HG02885 (cell line): ENCODE measurements around the gene SLC38A7.
"Not testable (repeated sequence)": the region's sequence is repeated elsewhere in the genome, so short reads cannot be mapped to it uniquely, and the experiment has no call there.

Source experiments
- ATAC-seq: cut with Tn5 transposase; IDR thresholded peaks from one replicate; pipeline ENCODE4 v1.9.1; 2021; ENCODE audit warnings: mild to moderate bottlenecking; ENCODE audit not compliant: unreplicated experiment, poor library complexity

The SLC38A7 gene, protein sequence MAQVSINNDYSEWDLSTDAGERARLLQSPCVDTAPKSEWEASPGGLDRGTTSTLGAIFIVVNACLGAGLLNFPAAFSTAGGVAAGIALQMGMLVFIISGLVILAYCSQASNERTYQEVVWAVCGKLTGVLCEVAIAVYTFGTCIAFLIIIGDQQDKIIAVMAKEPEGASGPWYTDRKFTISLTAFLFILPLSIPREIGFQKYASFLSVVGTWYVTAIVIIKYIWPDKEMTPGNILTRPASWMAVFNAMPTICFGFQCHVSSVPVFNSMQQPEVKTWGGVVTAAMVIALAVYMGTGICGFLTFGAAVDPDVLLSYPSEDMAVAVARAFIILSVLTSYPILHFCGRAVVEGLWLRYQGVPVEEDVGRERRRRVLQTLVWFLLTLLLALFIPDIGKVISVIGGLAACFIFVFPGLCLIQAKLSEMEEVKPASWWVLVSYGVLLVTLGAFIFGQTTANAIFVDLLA

DNA sequence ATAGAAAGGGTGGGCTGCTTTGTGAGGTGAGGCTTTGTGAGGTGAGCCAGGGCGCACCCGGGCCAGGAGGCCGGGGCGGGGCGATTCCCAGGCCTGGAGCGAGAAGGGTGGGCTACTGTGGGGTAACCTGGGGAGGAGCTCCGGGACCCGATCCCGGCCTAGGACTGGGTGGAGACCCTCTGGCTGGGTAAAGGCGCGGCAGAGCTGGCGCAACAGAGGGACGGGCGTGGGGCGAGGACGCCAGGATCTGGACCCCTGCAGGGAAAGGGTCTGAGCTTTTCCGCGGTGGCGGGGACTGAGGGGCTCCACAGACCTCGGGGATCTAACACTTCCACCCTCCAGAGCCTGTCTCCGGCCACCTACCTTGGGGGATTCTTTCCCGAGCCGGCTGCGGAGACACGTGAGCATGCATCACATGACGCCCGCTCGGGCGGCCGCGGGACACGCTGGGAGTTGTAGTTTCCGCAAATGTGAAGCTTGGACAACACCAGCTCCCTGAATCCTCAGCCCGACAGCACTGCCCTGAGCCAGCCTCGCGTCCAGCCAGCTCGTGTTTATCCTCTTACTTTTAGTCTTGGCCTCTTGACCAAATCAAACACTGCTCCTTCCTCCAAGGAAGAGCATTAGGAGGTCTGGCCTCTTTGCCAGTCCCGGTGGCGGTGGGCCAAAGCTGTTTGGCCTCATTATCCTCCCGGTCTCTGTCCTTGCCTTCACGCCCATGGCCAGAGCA, at the start of gene SLC38A7:
Gene SLC38A7 (minus strand): TSS at position 417 of the 730 bp plus-strand sequence. CDS start 4,644 bp downstream, outside the sequence.
- peak; percentile 100 for ATAC-seq

DNA sequence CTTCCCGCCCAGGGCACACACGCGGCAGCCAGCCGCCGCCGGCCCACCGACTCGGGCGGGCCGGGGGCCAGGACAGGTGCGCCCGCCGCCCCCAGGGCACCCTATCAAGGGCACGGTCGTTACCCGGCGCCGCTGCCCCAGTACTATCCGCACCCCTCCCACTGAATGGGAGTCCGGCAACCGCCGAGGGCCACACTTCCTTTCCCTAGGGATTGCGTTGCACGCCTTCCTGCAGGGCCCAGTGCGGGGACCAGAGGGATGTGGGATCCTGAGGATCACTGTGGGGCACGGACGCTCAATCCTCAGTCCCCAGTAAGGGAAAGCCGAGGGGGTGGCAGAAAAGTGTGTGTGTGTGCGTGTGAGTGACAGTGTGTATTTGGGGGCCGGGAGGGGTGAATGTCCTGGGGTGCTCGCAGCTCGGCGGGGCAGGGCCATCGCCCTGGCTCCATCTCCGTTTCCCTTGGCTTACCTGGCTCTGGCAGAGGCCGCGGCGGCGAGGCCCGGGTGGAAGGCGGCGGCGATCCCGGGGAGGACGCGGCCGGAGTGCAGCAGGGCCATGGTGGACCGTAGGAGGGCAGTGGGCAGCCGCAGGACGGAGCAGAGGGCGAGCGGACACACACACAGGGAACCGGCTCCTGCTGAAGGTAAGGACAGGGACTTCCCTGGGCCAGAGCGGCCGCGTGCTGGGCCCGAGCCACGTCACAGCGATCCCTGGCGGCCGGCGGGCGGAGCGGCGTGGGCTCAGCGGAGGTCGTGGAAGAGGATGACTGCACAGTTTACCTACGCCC, 49.3 kb upstream of the SLC38A7 start, which contains the start of gene GOT2:
Gene GOT2 (minus strand): TSS at position 646 of the 788 bp plus-strand sequence. CDS start 88 bp downstream, at position 558.
- ATAC-seq = peak; percentile 95

DNA sequence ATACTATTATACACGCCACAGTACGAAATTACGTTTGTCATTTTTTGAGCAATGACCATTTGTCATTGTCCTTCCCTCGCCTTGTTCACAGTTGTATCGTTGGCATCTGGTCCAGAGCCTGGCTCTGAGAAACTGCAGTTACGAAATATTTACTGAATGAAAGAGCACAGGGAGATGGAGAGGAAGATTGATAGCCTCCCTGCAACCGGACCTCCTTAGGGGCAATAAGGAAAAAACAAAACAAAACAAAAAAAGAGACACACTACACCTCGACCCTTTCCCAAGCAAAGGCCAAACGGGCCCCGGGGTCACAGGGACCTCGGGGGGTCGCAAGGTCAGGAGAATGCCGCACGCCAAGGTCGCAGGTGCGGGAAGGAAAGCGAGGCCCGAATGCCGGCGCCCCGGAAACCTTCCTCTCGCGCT, 48.7 kb upstream of the SLC38A7 start:
- no peak for ATAC-seq

DNA sequence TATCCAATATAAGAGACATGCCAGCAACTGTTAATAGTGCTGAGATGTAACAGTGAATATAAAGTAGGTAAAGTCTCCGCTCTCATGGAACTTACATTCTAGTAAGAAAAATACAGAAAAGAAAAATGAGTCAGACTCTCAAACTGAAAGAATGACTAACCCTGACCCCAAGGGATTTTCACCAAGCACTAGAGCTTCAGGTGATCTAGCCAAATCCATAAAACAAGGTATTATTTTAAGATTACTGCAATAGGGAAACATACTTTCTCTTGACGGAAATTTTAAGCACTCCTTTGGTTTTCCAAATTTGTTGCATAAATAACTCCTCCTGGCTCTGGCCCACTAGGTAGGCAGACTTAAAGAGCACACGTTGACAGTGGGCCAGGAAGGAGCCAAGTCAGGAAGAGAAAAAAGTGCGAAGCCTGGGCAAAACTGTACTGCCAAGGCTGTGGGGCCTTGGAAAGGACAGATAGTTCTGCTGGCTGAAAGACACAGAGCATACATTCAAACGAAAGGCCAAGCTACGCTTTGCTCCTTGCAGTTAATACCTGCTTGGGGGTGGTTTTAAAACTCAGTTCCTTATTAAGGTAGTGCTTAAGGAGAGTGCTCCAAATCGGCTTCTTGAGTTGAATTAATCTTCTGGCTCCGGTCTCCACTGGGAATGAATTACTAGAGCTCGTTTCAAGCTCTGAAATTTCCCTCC, 48.1 kb upstream of the SLC38A7 start:
- ATAC-seq = peak; percentile 41

DNA sequence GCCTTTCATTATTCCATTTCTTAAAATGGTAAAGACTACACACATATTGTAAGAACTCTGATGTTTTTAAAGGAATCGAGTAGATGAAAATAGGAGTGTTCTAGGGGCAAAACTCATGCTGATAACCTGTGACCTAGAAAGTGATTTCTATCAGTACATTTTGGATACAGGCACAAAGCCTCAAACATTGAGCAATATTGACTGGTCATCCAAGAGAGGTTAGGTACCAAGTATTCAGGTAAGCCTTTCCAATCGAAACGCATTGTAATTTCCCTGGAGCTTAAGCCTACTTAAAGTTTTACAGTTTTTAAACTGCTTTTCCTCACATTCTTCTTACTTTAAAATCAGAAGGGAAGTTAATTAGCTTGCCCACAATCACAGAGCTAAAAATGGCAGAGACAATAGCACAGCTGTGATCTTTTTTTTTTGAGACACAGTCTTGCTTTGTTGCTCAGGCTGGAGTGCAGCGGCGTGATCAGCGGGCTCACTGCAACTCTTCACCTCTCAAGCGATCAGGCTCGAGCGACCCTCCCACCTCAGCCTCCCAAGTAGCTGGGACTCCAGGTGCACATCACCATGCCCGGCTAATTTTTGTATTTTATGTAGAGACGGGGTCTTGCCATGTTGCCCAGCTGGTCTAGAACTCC, 46.3 kb upstream of the SLC38A7 start:
- ATAC-seq = no peak

DNA sequence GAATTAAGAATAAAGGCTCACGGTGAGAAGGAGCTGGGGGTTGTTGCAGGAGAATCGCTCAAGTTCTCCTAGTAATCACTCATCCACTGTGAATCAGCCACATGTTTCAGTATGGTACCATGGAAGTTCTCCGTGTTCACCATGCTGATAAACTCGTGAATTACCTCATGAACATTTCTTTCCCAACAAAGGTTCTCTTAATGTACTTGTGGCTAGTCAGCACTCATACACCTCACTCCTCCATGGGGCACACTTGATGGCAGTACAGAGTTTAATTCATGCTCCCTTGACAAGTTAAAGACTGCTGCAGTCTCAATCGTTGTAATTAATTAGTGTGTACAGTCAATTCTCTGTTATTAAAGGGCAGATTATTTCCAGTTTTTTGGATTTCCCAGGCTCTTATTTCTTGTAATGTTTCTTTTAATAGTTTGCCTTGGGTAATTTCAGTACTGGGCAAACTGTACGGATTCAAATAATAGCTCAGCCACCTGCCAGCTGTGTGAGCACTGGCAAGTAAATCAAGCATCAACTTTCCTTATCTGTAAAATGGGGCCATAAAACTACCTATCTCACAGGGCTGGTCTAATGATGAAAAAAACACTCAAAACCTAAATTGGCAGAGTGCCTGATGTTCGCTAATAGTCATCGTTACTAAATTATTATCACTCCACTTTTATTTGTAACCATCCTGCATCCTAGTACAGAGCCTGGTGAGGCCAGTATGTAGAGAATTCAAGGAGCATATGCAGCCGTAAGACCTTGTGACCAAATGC, 43.4 kb upstream of the SLC38A7 start:
- no peak for ATAC-seq

DNA sequence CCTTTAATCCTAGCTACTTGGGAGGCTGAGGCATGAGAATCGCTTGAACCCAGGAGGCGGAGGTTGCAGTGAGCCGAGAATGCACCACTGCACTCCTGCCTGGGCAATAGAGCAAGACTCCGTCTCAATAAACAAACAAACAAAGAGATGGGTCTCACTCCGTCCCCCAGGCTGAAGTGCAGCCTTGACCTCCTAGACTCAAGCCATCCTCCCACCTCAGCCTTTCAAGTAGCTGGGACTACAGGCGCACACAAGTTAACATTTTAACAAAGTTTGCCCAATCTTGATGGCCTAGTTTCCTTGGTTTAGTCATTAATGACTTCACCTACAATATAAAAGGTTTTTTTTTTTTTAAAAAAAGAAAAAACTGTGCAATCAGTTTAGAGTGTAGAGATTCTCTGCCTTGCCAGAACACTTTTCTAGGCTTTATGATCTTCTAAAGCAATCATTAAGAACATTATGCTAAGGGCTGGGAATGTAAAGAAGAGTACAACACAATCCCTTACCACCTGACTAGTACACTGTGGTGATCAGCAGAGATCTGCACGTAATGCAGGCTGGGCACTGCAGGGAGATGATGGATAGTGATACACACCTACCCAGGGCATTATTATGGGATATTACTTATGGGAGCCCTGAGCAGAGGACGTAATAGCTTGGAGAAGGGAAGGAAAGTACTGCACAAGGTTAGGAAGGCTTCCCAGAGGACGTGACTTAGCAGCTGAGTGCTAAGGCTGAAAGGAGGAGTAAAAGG, 42.6 kb upstream of the SLC38A7 start:
- ATAC-seq = no peak

DNA sequence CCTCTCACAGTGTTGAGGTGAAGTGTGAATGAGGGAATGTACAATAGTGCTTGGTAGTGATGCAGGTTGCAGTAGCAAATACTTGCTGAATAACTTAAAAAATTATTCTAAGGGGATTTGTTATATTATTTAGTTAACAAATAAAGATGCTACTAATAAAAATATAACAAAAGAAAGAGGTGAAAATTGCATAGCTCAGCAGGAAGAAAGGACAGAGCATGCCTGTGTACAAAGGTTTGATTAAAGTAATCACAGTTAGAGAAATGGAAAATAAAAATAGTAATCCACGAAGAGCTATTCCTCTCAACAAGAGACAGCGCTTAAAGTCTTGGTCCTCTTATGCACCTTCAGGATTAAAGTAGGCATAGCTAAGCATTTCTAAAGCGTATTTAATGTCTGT, 38.5 kb upstream of the SLC38A7 start:
- ATAC-seq = no peak

DNA sequence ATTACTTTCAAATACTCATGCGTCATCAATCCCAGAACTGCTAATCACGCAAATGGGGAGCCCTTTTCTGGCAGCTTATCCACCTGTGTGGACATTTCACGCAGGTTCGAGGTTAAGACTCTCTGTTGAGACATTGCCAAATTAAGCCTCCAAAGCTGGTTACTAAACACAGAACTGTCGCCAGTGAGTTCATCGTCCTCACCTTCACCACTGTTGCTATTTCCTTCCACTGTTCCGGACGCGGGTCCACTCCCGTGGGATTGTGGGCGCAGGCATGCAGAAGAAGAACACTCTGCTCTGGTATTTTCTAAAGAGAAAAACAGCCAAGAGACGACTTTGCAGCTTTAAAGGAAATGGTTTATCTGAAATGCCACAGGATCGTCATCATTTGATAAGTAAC, 33.4 kb upstream of the SLC38A7 start:
- ATAC-seq = no peak

DNA sequence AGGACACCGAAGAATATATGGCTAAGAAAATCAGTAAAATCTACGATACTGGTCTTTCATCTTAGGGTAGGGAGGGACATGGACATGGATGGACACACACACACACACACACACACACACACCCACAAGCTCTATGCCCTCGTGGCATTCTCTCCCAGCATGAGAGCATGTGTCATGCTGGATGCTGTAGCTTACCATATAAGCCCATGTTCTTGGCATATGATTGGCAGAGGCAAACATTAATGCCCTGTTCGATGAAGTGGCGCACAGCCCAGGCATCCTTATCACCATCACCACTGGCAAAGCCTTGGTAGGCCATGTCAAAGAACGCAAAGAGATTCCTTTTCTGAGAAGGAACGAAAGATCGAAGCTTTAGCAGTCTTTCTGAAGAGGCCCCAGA, 31.9 kb upstream of the SLC38A7 start:
- ATAC-seq = no peak

DNA sequence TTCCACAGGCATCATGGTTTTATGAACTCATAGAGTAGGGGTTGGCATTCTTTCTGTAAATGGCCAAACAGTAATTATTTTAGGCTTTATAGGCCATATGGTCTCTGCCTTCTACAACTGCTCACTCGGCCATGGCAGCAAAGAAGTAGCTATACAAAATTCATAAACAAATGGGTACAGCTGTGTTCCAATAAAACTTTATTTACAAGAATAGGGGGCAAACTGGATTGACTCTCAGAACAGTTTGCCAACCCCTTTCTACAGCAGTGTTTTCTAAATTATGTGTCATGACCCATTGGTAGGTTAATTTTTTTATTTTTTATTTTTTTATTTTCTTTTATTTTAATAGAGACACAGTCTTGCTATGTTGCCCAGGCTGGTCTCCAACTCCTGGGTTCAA, 29.2 kb upstream of the SLC38A7 start:
- ATAC-seq = no peak

DNA sequence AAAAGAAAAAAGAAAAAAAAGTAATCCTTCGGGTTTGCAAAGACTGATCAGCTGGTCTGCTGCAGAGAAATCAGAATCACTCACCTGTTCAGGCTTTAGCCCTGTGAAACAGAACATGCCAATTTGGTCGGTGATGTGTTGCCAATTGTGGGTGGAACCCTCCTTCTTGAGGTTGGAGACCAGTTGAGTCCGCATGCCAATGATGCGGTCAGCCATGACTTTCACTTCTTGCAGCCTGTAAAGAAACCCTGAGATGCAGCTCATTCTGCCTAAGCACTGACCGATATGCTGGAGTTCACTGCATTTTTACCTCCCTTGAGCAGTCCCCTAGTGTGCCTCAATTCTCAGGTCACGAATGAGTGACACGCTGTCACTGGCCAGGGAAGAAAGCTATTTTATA, 24.8 kb upstream of the SLC38A7 start:
- ATAC-seq = no peak

DNA sequence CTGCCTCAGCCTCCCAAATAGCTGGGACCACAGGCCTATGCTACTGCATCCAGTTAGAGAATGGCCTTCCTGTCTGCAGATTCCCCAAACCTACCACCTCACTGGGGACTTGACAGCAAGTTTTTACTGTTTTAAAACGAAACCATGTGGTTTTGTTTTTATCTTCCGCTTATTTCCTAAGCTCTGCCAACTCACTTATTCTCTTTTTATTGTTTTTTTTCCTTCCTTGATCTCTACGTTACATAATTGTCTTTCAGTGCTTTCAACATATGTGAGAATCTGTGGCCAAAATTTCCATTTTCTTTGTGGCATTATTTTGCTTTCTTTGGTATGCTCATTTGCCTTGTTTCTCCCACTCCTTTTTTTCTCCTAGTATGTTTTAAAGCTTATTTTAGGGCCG, 14.6 kb upstream of the SLC38A7 start:
- ATAC-seq = peak; percentile 47

DNA sequence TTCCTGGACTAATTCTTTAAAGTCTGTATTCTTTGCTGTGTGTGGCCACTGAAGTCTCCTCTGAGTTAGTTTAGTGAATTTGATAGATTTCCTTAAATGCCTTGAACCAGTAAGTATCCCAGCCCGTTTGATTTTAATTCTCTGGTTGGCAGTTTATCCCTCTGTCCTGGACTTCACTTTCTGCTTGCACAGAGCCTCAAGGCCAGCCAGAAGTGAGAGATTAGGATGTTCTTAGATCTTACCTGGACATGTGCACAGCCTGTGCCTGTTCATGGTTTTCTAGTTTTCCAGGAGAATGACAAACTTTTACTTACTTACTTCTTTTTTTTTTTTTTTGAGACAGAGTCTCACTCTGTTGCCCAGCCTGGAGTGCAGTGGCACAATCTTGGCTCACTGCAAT, 10.8 kb upstream of the SLC38A7 start:
- no peak for ATAC-seq

DNA sequence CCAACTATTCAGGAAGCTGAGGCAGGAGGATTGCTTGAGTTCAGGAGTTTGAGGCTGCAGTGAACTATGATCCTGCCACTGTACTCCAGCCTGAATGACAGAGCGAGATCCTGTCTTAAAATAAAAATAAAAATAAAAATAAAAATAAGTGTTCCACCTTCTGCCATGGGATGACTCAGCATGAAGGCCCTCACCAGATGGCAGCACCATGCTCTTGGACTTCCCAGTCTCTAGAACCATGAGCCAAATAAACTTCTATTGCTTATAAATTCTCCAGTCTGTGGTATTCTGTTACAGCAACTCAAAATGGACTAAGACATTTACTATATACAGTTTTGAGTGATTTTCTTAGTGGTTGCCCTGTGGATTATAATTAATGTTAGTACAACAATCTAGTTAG, 7.9 kb upstream of the SLC38A7 start:
- no peak for ATAC-seq

DNA sequence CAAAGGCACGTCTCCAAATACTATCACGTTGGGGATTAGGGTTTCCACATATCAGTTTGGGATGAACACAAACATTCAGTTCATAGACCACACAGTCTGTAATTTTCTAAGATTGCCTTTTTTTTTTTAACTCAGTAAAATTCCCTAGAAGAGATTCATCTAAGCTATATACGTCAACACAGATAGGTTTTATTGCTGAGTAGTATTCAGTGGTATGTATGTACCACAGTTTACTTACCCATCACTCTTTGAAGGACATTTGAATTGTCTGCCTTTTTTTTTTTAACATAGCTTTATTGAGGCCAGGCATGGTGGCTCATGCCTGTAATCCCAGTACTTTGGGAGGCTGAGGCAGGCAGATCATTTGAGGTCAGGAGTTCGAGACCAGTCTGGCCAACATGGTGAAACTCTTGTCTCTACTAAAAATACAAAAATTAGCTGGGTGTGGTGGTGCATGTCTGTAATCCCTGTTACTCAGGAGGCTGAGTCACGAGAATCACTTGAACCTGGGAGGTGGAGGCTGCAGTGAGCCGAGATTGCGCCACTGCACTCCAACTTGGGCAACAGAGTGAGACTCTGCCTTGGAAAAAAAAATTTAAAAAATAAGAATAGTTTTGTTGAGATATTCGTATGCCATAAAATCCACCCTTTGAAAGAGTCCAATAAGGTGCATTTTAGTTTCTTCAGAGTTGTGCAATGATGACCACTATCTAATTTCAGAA, 2.6 kb upstream of the SLC38A7 start:
- not testable (repeated sequence) for ATAC-seq

DNA sequence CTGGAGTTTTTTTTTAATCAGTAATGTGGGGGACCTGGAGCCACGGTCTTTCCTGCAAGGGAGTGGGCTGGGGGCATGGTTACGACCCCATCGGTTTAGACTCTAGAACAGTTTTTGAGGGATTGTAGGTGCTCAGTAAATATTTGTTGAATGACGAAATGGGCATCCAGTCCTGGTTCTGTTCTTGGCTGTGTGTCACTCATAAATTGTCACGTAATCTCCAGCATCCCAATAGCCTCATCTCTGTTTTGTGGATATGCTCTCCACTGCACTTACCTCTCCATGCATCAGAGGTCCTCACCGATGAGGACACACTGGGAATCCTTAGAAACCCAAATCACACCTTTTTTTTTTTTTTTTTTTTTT, 497 bp upstream of the SLC38A7 start:
- no peak for ATAC-seq

DNA sequence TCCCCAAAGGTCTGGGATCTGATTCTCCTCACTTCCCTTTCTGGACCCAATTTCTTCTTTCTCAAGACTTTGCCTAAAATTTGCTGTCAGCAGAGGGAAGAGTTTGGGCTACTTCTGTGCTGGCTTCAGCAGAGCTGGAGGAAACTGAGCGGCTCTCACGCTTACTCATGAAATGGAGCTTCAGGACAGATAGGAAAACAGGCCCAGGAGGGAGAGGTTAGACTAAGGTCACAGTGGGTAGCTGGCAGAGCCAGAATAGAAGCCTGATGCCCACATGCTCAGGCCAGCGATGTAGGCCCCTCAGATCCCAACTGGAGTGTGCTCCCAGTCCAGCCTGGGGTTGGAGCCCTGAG, 593 bp downstream of the SLC38A7 start:
- no peak for ATAC-seq
